Activated naive CD8-positive, alpha-beta T cell treated with anti-CD3 and anti-CD28 coated beads, Interleukin-2, amount 50 U/mL, for 24 hours (primary cell): ENCODE results near the gene TICRR.
A peak's percentile ranks its signal among the peaks of the same experiment; 100 is the strongest.

Experiments used
- ATAC-seq: fragments of 150-1000 bp; cut with Tn5 transposase; one replicate; pipeline ENCODE4 v1.10.0; 2021
- DNase-seq: peaks from one replicate; pipeline ENCODE4 v3.0.0; 2021
- H3K27ac Mint-ChIP-seq: one replicate; pipeline ENCODE4 v1.8.0; 2021; ENCODE audit warnings: mild to moderate bottlenecking, mixed read lengths
- H3K27me3 Mint-ChIP-seq: one replicate; pipeline ENCODE4 v1.8.0; 2021; ENCODE audit warnings: mixed read lengths
- H3K36me3 Mint-ChIP-seq: one replicate; pipeline ENCODE4 v1.8.0; 2021; ENCODE audit warnings: low read depth, mixed read lengths
- H3K4me1 Mint-ChIP-seq: one replicate; pipeline ENCODE4 v1.8.0; 2021; ENCODE audit warnings: mixed read lengths
- H3K4me3 Mint-ChIP-seq: one replicate; pipeline ENCODE4 v1.8.0; 2021; ENCODE audit warnings: mild to moderate bottlenecking, moderate library complexity, mixed read lengths
- H3K9me3 Mint-ChIP-seq: one replicate; pipeline ENCODE4 v1.8.0; 2021; ENCODE audit warnings: mixed read lengths

TICRR gene

DNA sequence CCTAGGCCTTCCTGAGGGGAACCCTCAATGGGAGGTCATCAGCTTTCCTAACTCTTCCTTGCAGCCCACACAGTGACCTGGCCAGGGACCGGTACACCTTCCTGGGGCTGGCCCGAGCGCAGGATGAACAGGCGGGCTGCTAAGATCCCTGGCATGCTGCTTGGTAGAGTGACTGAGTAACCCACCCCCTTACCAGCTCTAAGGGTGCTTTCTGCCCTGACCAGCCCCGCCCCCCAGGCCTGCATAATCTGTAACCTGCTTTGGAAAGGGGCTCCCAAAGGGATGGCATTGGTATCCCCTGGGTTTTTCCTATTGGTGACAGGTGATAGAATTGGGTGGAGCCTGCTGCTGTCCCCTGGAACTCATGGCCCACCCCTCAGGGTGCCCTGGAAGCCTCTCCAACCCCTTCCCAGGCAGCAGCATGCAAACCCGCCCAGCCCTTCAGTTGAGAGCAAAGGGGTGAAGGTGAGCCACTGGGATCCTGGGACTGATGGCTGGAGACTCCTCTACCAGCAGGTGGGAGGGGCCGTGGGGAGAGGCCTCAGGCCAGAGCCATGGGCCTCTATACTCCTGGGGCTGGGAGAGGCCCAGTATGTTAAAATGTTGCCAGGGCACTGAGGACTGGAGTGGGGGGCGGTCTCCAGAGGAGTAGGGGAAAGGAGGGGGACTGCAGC lies 91.1 kb downstream of the TICRR start:
- Mint-ChIP-seq H3K9me3 (no peaks in the 10 kb centered on the region), H3K4me1 (peaks cover 1% of the 10 kb centered on the region), H3K27ac (no peak overlapping the region), H3K4me3 (no peak overlapping the region), H3K36me3 (no peaks in the 10 kb centered on the region), H3K27me3 (peaks cover 31% of the 10 kb centered on the region)
- no peak for DNase-seq
- no peak for ATAC-seq

GRCh38 chr15:89666858-89667705 lies 91.8 kb downstream of the TICRR start:
- H3K9me3 Mint-ChIP-seq, result no peaks in the 10 kb centered on the region
- H3K27ac Mint-ChIP-seq, result no peak overlapping the region
- H3K4me1 Mint-ChIP-seq, result peaks cover 4% of the 10 kb centered on the region
- no peak overlapping the region for H3K4me3 Mint-ChIP-seq
- H3K27me3 Mint-ChIP-seq, result peaks cover 30% of the 10 kb centered on the region
- no peak for DNase-seq
- H3K36me3 Mint-ChIP-seq, result no peaks in the 10 kb centered on the region
- no peak for ATAC-seq

- Mint-ChIP-seq H3K27ac (no peak overlapping the region), H3K27me3 (peaks cover 26% of the 10 kb centered on the region), H3K9me3 (no peaks in the 10 kb centered on the region), H3K36me3 (no peaks in the 10 kb centered on the region), H3K4me1 (peaks cover 4% of the 10 kb centered on the region), H3K4me3 (no peak overlapping the region)
- ATAC-seq, result no peak
- DNase-seq, result no peak
Observed at GRCh38 chr15:89667706-89667960, 92.4 kb downstream of the TICRR start.

DNA sequence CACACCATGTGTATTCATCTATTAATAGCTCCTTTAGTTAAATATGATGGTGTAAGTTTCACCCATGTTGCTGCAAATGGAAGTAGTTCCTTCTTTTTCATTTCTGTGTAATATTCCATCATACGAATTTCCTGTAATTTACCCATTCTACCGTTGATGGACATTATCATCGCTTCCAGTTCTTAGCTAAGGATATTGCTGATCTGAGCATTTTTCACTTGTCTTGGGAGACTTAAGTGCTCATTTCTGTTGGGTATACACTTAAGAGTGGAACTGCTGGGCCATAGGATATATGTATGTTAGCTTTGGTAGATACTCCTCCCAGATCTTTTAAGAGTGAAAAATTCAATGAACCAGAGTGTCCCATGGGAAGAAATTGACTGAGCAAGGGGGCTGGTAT lies 92.9 kb downstream of the TICRR start:
- Mint-ChIP-seq H3K4me1 (peaks cover 4% of the 10 kb centered on the region), H3K9me3 (no peaks in the 10 kb centered on the region), H3K27ac (no peak overlapping the region), H3K36me3 (no peaks in the 10 kb centered on the region), H3K4me3 (no peak overlapping the region), H3K27me3 (peaks cover 26% of the 10 kb centered on the region)
- no peak for DNase-seq
- ATAC-seq, result no peak

GRCh38 chr15:89669309-89669865 lies 94.1 kb downstream of the TICRR start:
- Mint-ChIP-seq H3K4me1 (peaks cover 4% of the 10 kb centered on the region), H3K36me3 (no peaks in the 10 kb centered on the region), H3K27ac (no peak overlapping the region), H3K9me3 (no peaks in the 10 kb centered on the region), H3K27me3 (peaks cover 21% of the 10 kb centered on the region), H3K4me3 (no peak overlapping the region)
- ATAC-seq (no peak), DNase-seq (no peak)

GRCh38 chr15:89669941-89670340 lies 94.7 kb downstream of the TICRR start:
- no peak for ATAC-seq
- Mint-ChIP-seq H3K4me3 (no peak overlapping the region), H3K27me3 (peaks cover 16% of the 10 kb centered on the region), H3K9me3 (no peaks in the 10 kb centered on the region), H3K4me1 (peaks cover 4% of the 10 kb centered on the region), H3K27ac (no peak overlapping the region), H3K36me3 (no peaks in the 10 kb centered on the region)
- DNase-seq, result no peak

DNA sequence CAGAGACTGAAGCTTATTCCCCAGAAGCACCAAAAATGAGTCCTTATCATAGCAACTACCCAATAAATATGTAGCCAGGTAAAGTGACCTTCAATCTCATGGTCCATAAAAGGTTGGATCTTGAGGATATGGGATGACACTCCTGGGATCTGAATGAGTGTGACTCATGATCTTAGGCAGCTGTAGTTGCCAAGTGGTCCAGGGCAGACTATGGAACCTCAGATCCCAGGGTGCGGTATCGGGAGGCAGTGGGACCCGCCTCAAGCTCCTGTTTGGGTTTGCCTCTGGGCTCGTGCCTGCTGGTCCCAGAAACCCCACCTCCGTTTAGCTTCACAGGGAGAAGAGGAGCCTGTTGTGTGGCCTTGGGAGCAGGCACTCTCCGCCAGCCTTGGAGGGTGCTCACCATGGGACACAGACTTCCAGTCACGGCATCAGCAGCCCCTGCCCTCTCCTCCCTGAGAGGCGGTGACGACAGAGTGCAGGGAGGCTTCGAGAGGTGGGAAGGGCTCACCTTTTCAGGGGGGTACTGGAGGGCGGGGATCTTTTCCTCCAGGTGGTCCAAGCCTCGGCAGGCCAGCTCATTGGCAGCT lies 95.8 kb downstream of the TICRR start:
- Mint-ChIP-seq H3K36me3 (no peaks in the 10 kb centered on the region), H3K4me3 (no peak overlapping the region), H3K27me3 (peaks cover 12% of the 10 kb centered on the region), H3K27ac (no peak overlapping the region), H3K4me1 (peaks cover 3% of the 10 kb centered on the region), H3K9me3 (no peaks in the 10 kb centered on the region)
- no peak for DNase-seq
- ATAC-seq, result no peak

DNA sequence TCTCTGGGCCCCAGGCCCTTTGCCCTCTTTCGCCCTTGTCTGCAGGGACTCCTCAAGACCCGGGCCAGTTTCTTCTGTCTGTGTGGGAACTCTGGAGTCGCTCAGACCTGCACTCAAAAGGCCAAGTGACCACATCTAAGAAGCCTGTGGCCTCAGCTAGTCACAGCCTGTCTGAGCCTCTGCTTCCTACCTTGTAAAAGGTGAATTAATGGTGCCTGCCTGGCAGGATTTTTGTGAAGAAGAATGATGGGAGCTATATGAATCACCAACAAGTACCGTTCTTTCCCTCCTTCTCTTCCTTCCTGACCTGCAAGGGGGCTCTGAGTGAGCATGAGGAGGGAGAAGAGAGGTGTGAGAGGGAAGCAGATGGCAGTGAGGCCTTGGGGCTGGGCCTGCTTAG lies 96.4 kb downstream of the TICRR start:
- H3K27me3 Mint-ChIP-seq, result peaks cover 6% of the 10 kb centered on the region
- no peaks in the 10 kb centered on the region for H3K36me3 Mint-ChIP-seq
- ATAC-seq, result peak; percentile 60
- no peaks in the 10 kb centered on the region for H3K9me3 Mint-ChIP-seq
- no peak for DNase-seq
- H3K4me1 Mint-ChIP-seq, result peaks cover 3% of the 10 kb centered on the region
- H3K4me3 Mint-ChIP-seq, result no peak overlapping the region
- H3K27ac Mint-ChIP-seq, result no peak overlapping the region

DNA sequence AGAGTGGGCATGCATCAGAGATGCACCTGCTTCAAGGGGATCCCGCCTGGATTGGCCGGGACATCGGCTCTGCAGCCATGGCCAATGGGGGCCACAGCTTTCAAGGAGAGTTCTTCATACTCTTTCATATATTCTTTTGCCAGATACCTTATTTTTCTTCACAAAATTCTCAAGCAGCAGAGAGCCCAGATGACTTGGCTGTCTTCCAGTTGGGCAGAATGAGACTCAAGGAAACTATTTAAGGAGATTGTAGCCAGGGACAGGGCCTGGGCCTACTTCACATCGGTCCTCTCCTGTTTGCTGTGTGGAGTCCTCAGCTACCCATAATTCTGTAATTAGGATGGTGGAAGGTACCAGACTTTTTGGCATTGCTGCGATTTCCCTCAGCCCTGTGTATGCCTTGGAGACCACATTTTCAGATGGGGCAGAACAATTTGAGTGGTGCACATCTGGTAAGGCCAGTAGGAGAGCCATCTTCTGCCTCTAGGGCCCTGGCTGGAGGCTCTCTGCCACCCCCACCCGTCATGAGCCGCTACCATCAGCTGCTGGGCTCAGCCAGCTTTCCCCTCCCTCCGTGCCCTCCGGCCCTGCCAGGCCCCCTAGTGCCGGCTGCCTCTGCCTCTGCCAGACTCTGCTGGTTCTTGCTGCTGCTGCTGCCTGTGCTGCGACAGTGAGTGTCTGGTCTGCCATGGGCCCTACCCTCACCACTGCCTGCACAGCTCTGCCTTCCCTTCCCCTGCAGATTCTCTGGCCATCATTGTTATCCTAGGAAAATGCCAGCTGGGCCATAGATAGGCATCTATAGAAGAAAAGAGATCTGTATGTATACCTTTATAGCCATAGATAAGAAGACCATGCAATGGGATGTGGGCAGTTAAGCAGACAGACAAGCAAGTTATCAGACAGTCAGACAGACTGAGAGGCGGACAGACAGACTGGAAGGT lies 97.2 kb downstream of the TICRR start:
- H3K9me3 Mint-ChIP-seq, result no peaks in the 10 kb centered on the region
- no peaks in the 10 kb centered on the region for H3K36me3 Mint-ChIP-seq
- H3K4me3 Mint-ChIP-seq, result no peak overlapping the region
- DNase-seq (no peak), ATAC-seq (no peak)
- no peak overlapping the region for H3K27ac Mint-ChIP-seq
- peaks cover 3% of the 10 kb centered on the region for H3K4me1 Mint-ChIP-seq
- peaks cover 4% of the 10 kb centered on the region for H3K27me3 Mint-ChIP-seq

- Mint-ChIP-seq H3K36me3 (no peaks in the 10 kb centered on the region), H3K4me1 (peaks cover 3% of the 10 kb centered on the region), H3K9me3 (no peaks in the 10 kb centered on the region), H3K27me3 (no peaks in the 10 kb centered on the region), H3K4me3 (no peak overlapping the region), H3K27ac (no peak overlapping the region)
- DNase-seq, result peak; percentile 34
- ATAC-seq, result no peak
Observed at GRCh38 chr15:89673165-89673512, 97.9 kb downstream of the TICRR start.

GRCh38 chr15:89674526-89674925 lies 99.3 kb downstream of the TICRR start:
- Mint-ChIP-seq H3K9me3 (no peaks in the 10 kb centered on the region), H3K36me3 (no peaks in the 10 kb centered on the region), H3K27me3 (no peaks in the 10 kb centered on the region), H3K4me1 (peaks cover 3% of the 10 kb centered on the region), H3K27ac (no peak overlapping the region), H3K4me3 (no peak overlapping the region)
- DNase-seq (no peak), ATAC-seq (no peak)

- Mint-ChIP-seq H3K4me3 (no peak overlapping the region), H3K4me1 (peaks cover 3% of the 10 kb centered on the region), H3K9me3 (no peaks in the 10 kb centered on the region), H3K27me3 (no peaks in the 10 kb centered on the region), H3K36me3 (no peaks in the 10 kb centered on the region), H3K27ac (no peak overlapping the region)
- ATAC-seq (no peak), DNase-seq (no peak)
Observed at GRCh38 chr15:89675606-89676005, 100.3 kb downstream of the TICRR start.

DNA sequence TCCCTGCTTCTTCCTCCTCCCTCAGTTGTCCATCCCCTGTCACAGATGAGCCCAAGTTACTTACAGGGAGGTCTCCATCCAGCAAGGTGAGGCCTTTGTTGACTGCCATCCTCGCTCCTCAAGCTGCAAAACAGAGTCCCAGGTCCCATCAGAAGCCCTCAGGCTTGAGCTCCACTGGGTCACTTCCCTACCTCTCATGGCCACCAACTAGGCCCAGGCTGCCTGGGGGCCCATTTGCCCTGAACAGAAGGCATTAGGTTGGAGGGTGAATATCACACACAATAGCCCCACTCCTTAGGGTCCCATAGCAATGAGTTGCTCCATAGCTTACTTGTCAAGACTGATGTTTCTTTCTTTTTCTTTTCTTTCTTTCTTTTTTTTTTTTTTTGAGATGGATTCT lies 102.1 kb downstream of the TICRR start:
- Mint-ChIP-seq H3K27ac (no peak overlapping the region), H3K4me3 (no peak overlapping the region), H3K36me3 (no peaks in the 10 kb centered on the region), H3K9me3 (no peaks in the 10 kb centered on the region), H3K27me3 (no peaks in the 10 kb centered on the region), H3K4me1 (no peaks in the 10 kb centered on the region)
- no peak for DNase-seq
- ATAC-seq, result no peak
